Prostate gland (tissue), 2 donors: ENCODE measurements around the gene ATG5. TPM values are rescaled to one million over a fixed set of nuclear protein-coding genes. Genes with fewer than 3 reads are reported as not detected.

Source experiments
- DNase-seq: peaks from one replicate; pipeline ENCODE4 v3.0.0-alpha.2; 2019; ENCODE audit warnings: low spot score
- H3K27ac ChIP-seq, 2 donors: fragments of 200-600 bp; sonication (generic); 2 replicates each; pipeline ENCODE4 v1.5.1; 2017 to 2019
- H3K27me3 ChIP-seq: fragments of 200-600 bp; sonication (generic); replicated peaks from 2 replicates; pipeline ENCODE4 v1.5.1; 2019; ENCODE audit not compliant: insufficient read depth
- H3K36me3 ChIP-seq, 2 donors: fragments of 200-600 bp; sonication (generic); 1 replicate in 1 of 2; 2 replicates in 1 of 2; pipeline versions ENCODE4 v1.5.1 to v1.8.1; 2017 to 2019
- H3K4me1 ChIP-seq: fragments of 200-600 bp; sonication (generic); replicated peaks from 2 replicates; pipeline ENCODE4 v1.5.1; 2019
- H3K4me3 ChIP-seq, 2 donors: fragments of 200-600 bp; sonication (generic); 2 replicates each; pipeline ENCODE4 v1.5.1; 2017 to 2019
- H3K9me3 ChIP-seq: fragments of 200-600 bp; sonication (generic); 2 replicates; pipeline ENCODE4 v1.5.1; 2017
- CTCF ChIP-seq, 4 experiments: fragments of 200-600 bp in 2 of 4; fragments of 450-650 bp in 2 of 4; sonication (generic) in 2 of 4; IDR thresholded peaks; 1 replicate in 3 of 4; 2 replicates in 1 of 4; pipeline ENCODE4 v1.5.1; 2016 to 2019; ENCODE audit warnings: antibody characterized with exemption in 4 of 4, mild to moderate bottlenecking in 2 of 4, moderate library complexity in 2 of 4
- POLR2A ChIP-seq: fragments of 450-650 bp; IDR thresholded peaks from one replicate; pipeline ENCODE4 v1.6.1; 2016; ENCODE audit warnings: antibody characterized with exemption, mild to moderate bottlenecking
- POLR2AphosphoS5 ChIP-seq: sonication (generic); formaldehyde crosslinking; IDR thresholded peaks from one replicate; pipeline ENCODE4 v1.6.1; 2017; ENCODE audit warnings: antibody characterized with exemption
- WGBS: methylation state at CpG from one replicate; pipeline ENCODE4 v1.1.5; 2018; 5-methylcytosine and 5-hydroxymethylcytosine counted together
- intact Hi-C: fragments of 100-400 bp; cut with DNase I; formaldehyde crosslinking; loops from one replicate; pipeline ENCODE4 v1.14.2; 2022
- total RNA-seq, 2 donors: library from RNA; depleted of rRNA; stranded (reverse); fragments of >200 nt; gene quantifications; one replicate each; pipeline ENCODE4 v1.1.0, GENCODE V29; 2016

ATG5 gene
- 10 to 100 TPM; 31.9 to 34.3 TPM for total RNA-seq

DNA sequence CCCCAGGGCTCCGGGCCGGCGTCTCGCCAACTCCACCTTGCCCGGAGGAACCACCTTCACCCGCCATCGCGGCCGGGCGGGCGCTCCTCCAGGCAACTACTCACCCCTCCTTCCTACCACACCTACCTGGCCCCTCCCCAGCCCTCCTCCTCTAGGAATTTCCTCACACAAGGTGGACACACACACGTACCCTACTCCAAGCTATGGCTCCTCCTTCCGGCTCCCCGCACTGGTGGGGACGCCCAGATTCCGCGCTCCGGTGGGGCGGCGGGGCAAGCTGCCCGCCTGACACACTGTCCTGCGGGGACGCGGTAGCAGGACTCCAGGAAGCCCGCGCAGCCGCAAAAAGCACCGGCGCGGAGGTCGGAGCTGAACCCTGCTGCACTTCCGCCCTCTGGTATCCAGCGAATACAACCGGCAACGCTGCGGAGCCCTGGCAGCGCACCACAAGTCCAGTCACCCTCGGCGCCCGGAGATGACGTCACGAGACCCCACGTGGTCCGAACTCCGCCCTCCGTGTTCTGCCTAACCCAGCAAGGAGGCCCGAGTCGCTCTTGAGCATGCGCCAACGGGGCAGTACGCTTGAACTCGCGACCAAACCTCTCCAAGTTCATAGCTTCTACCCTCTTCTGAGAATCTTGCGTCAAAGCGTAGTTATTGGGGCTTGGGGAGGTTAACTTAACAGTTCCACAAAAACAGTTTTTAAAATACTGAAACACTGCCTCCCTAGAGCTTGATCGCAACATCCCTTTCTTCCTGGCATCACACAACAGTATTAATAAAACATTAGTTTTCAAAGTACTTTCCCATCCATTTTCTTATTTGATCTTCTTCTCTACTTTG lies at the start of gene ATG5:
ATG5 (minus strand) TSS at position 425 of the 843 bp plus-strand sequence. CDS start 9,552 bp downstream, outside the sequence.
- no peaks in the 10 kb centered on the region for H3K36me3 ChIP-seq
- peak; percentile 99 for DNase-seq
- peak within 1 kb of the TSS; percentile 88 to 90 for H3K27ac ChIP-seq
- 1% methylated on average over 56 of the region's 56 CpGs for WGBS
- H3K9me3 ChIP-seq = no peaks in the 10 kb centered on the region
- no peaks in the 10 kb centered on the region for H3K4me1 ChIP-seq
- no peaks in the 10 kb centered on the region for H3K27me3 ChIP-seq
- peak; percentile 98 for TF ChIP-seq POLR2AphosphoS5
- peak; percentile 75 for TF ChIP-seq POLR2A
- peak in 2 of 4 experiments; percentile 18 to 32 for TF ChIP-seq CTCF (IDR thresholded peaks at IDR 0.05)
- H3K4me3 ChIP-seq = peak within 1 kb of the TSS; percentile 74 to 75
- intact Hi-C loops = no loop called here

DNA sequence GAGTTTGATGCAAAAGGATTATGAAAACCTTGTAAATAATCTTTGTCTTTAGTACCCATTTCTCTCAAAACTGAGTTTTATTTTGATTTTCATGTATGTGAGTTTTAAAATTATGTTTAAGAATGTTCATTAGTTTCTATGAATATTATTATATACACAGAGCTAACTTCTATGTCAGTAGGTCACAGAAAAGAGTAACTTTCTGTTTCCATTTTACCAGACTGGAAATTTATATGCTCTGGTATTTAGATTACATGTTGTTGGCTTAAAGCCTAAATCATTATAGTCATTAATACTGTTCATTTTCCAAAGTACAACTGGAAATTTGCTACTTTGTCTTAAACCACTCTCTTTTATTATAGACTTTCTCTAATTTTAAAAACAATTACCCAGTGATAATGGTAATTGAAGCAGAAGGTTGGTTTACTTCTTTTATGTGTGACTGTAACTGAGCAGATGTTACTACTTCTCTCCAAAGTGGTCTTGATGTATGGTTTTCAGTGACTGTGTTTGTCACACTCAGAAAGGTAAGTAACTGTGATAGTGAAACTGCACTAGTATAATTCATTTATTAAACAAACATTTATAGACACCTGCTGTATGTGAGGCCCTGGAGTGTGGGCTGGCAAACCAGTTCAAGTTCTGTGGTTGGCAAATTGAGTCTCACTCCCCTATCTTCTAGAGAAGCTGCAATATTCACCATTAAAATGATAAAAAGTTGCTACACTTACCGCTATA lies 48.1 kb upstream of the ATG5 start:
- Histone ChIP-seq H3K27ac (no peak overlapping the region), H3K9me3 (no peaks in the 10 kb centered on the region), H3K27me3 (no peaks in the 10 kb centered on the region), H3K4me3 (no peak overlapping the region), H3K36me3 (no peaks in the 10 kb centered on the region), H3K4me1 (no peaks in the 10 kb centered on the region)
- no peak for DNase-seq
- TF ChIP-seq CTCF (IDR thresholded peaks at IDR 0.05) (no peak), POLR2AphosphoS5 (no peak), POLR2A (no peak)
- 86% methylated on average over 1 of the region's 1 CpG for WGBS
- intact Hi-C loops = no loop called here

GRCh38 chr6:106372838-106373501 lies 47.4 kb upstream of the ATG5 start:
- Histone ChIP-seq H3K9me3 (no peaks in the 10 kb centered on the region), H3K27me3 (no peaks in the 10 kb centered on the region), H3K4me3 (no peak overlapping the region), H3K27ac (no peak overlapping the region), H3K36me3 (no peaks in the 10 kb centered on the region), H3K4me1 (no peaks in the 10 kb centered on the region)
- intact Hi-C loops = no loop called here
- 71% methylated on average over 4 of the region's 4 CpGs for WGBS
- TF ChIP-seq POLR2A = no peak
- no peak for TF ChIP-seq CTCF (IDR thresholded peaks at IDR 0.05)
- no peak for TF ChIP-seq POLR2AphosphoS5
- DNase-seq = no peak

DNA sequence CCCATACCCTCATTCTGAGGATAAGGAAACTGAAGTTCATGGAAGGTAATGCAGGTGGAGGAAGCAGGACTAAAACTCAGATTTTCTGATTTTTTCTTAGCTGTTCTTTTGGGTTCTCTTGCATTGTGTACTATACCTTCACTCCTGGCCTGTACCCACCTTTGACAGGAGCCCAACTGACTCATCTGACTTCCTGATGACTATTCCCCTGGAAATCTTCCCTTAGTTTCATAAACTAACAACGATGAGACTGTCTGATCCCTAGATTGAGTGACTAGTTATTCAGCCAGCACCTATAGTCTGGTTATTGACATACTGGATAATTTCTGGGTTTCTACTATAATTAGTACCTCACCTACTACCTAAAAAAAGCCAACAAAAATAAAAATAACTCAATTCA lies 45.1 kb upstream of the ATG5 start:
- no peaks in the 10 kb centered on the region for H3K9me3 ChIP-seq
- no peaks in the 10 kb centered on the region for H3K4me1 ChIP-seq
- peak overlapping the region; percentile 20 to 28 for H3K27ac ChIP-seq
- DNase-seq = no peak
- WGBS = 26% methylated on average over 1 of the region's 1 CpG
- intact Hi-C loops = no loop called here
- TF ChIP-seq CTCF (IDR thresholded peaks at IDR 0.05) (no peak), POLR2AphosphoS5 (peak; percentile 6), POLR2A (no peak)
- H3K27me3 ChIP-seq = no peaks in the 10 kb centered on the region
- no peak overlapping the region for H3K4me3 ChIP-seq
- no peaks in the 10 kb centered on the region for H3K36me3 ChIP-seq
